GM18870 (cell line): ENCODE measurements around the gene JMJD7.

Experiments
- ATAC-seq: cut with Tn5 transposase; IDR thresholded peaks from one replicate; pipeline ENCODE4 v1.9.1; 2021; ENCODE audit warnings: moderate library complexity; ENCODE audit not compliant: unreplicated experiment

Gene JMJD7

GRCh38 chr15:41799488-41799805 is 28.4 kb upstream of the JMJD7 start:
- ATAC-seq = no peak

- ATAC-seq = no peak
These were observed 26.7 kb upstream of the JMJD7 start for GRCh38 chr15:41801185-41801584.

- no peak for ATAC-seq
These were observed 25.9 kb upstream of the JMJD7 start for GRCh38 chr15:41801850-41802455.

- no peak for ATAC-seq
These were observed 23.5 kb upstream of the JMJD7 start for GRCh38 chr15:41804361-41804760.

GRCh38 chr15:41804916-41805666 is 22.8 kb upstream of the JMJD7 start:
- no peak for ATAC-seq

GRCh38 chr15:41805711-41806110 is 22.2 kb upstream of the JMJD7 start:
- no peak for ATAC-seq

- ATAC-seq = no peak
These were observed 21.4 kb upstream of the JMJD7 start for GRCh38 chr15:41806291-41807181.

GRCh38 chr15:41809121-41809520 is 18.8 kb upstream of the JMJD7 start:
- ATAC-seq = no peak

- ATAC-seq = no peak
These were observed 18.2 kb upstream of the JMJD7 start for GRCh38 chr15:41809526-41810220.

- ATAC-seq = no peak
These were observed 17.1 kb upstream of the JMJD7 start for GRCh38 chr15:41810651-41811431.

- no peak for ATAC-seq
These were observed 16.3 kb upstream of the JMJD7 start for GRCh38 chr15:41811432-41812195.

GRCh38 chr15:41812820-41813375 is 15.0 kb upstream of the JMJD7 start:
- ATAC-seq = no peak

- ATAC-seq = no peak
These were observed 14.5 kb upstream of the JMJD7 start for GRCh38 chr15:41813426-41813825.

GRCh38 chr15:41814534-41814933 is 13.4 kb upstream of the JMJD7 start:
- ATAC-seq = no peak

- no peak for ATAC-seq
These were observed 11.1 kb upstream of the JMJD7 start for GRCh38 chr15:41816788-41817187.

GRCh38 chr15:41817327-41817726 is 10.6 kb upstream of the JMJD7 start:
- ATAC-seq = no peak

- ATAC-seq = no peak
These were observed 10.1 kb upstream of the JMJD7 start for GRCh38 chr15:41817781-41818180.

- ATAC-seq = no peak
These were observed 8.3 kb upstream of the JMJD7 start for GRCh38 chr15:41819455-41820050.

GRCh38 chr15:41820791-41821423 is 7.0 kb upstream of the JMJD7 start:
- no peak for ATAC-seq
